PC-9 (cell line): Measurements from ENCODE around the gene SLC48A1. TPM values are rescaled to one million over a fixed set of nuclear protein-coding genes. Genes with fewer than 3 reads are reported as not detected.
A peak's percentile ranks its signal among the peaks of the same experiment; 100 is the strongest.

Experiments used
- BruUV-seq: library from RNA; stranded (reverse); fragments of 400-500 nt; replicated peaks from 2 replicates; lab custom pipeline; 2021; lab: Mats Ljungman, UMichigan
- CTCF ChIA-PET: fragments of 300-600 bp; sonication (Branson Sonifier 250); formaldehyde crosslinking; loops from one replicate; lab custom pipeline; 2022; ENCODE audit warnings: antibody characterized with exemption; lab: Charles Lee
- POLR2A ChIA-PET: fragments of 300-600 bp; sonication (Branson Sonifier 250); formaldehyde crosslinking; loops from one replicate; lab custom pipeline; 2022; ENCODE audit warnings: antibody characterized with exemption; ENCODE audit not compliant: unreplicated experiment; lab: Charles Lee
- DNase-seq, 2 experiments: peaks; one replicate each; pipeline versions ENCODE4 v3.0.0 to v3.0.0-alpha.2; 2015 to 2022; ENCODE audit warnings: mixed read lengths in 1 of 2
- H2AFZ ChIP-seq: fragments of 200-600 bp; sonication (generic); 2 replicates; pipeline ENCODE4 v1.8.1; 2017; ENCODE audit warnings: antibody characterized with exemption
- H3F3A ChIP-seq: fragments of 200-600 bp; sonication (generic); 2 replicates; pipeline ENCODE4 v1.8.1; 2017; ENCODE audit warnings: antibody characterized with exemption, mild to moderate bottlenecking, low read depth; ENCODE audit not compliant: insufficient read depth
- H3K27ac ChIP-seq: fragments of 200-600 bp; sonication (generic); 2 replicates; pipeline ENCODE4 v1.6.1; 2016; ENCODE audit warnings: mixed run types
- H3K27me3 ChIP-seq: fragments of 200-600 bp; sonication (generic); 2 replicates; pipeline ENCODE4 v1.6.1; 2016; ENCODE audit warnings: low read depth, mixed run types; ENCODE audit not compliant: insufficient read depth
- H3K36me3 ChIP-seq: fragments of 200-600 bp; sonication (generic); 2 replicates; pipeline ENCODE4 v1.6.1; 2016; ENCODE audit warnings: low read depth, mixed run types
- H3K4me1 ChIP-seq: fragments of 200-600 bp; sonication (generic); replicated peaks from 2 replicates; pipeline ENCODE4 v1.6.1; 2016; ENCODE audit warnings: mixed run types; ENCODE audit not compliant: insufficient read depth
- H3K4me2 ChIP-seq: fragments of 200-600 bp; sonication (generic); 2 replicates; pipeline ENCODE4 v1.6.1; 2017; ENCODE audit warnings: mixed run types
- H3K4me3 ChIP-seq: fragments of 200-600 bp; sonication (generic); 2 replicates; pipeline ENCODE4 v1.6.1; 2016; ENCODE audit warnings: mixed run types
- H3K79me2 ChIP-seq: fragments of 200-600 bp; sonication (generic); 2 replicates; pipeline ENCODE4 v1.6.1; 2017; ENCODE audit warnings: low read depth, mixed run types
- H3K9me2 ChIP-seq: fragments of 200-600 bp; sonication (generic); 2 replicates; pipeline ENCODE4 v1.8.1; 2017; ENCODE audit warnings: mild to moderate bottlenecking; ENCODE audit not compliant: insufficient read depth
- H3K9me3 ChIP-seq: fragments of 200-600 bp; sonication (generic); 2 replicates; pipeline ENCODE4 v1.8.1; 2016; ENCODE audit warnings: low read depth; ENCODE audit not compliant: insufficient read depth
- H4K20me1 ChIP-seq: fragments of 200-600 bp; sonication (generic); 2 replicates; pipeline ENCODE4 v1.8.1; 2017; ENCODE audit not compliant: insufficient read depth
- CTCF ChIP-seq: fragments of 200-600 bp; sonication (generic); conservative IDR thresholded peaks from 2 replicates; pipeline ENCODE4 v1.6.1; 2017; ENCODE audit warnings: mixed run types, antibody characterized with exemption, mild to moderate bottlenecking, moderate library complexity
- EZH2 ChIP-seq: fragments of 200-600 bp; sonication (generic); IDR thresholded peaks from 2 replicates; pipeline ENCODE4 v1.8.0; 2017; ENCODE audit warnings: antibody characterized with exemption, low read depth
- intact Hi-C: fragments of 100-400 bp; cut with micrococcal nuclease; formaldehyde crosslinking; loops from one replicate; pipeline ENCODE4 v1.10.0; 2022; ENCODE audit not compliant: unreplicated experiment
- total RNA-seq: library from RNA; stranded (reverse); gene quantifications from 2 replicates; pipeline ENCODE4 v1.2.3, GENCODE V29; 2021

The SLC48A1 gene
- total RNA-seq, 1 experiment from 2014 or later = 108 TPM

DNA sequence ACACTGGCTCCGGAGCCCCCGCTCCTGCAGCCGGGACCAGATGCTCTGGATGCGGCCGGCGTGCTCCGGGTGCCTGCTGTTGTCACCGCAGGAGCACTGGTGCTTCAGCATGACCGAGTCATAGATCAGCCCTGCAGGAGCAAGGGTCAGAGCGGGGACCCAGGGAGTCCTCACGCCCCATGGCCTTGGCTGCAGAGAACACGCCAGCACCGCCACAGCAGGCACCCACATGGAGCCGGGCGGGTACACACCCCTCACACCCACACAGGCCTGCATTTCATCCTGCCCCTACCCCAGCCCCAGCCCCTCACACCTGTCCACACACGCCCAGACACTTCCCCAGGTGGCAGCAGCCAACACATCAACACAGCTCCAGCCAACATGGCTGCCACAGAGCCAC, 18.8 kb downstream of the SLC48A1 start:
- no peak for DNase-seq
- CTCF ChIA-PET = interaction anchor here (1.5 kb wide), 1 partner anchor 47 kb away, joined by 4 read pairs; no protein-coding TSS in a partner anchor
- H3K27ac ChIP-seq = no peak overlapping the region

GRCh38 chr12:47793015-47793681, 20.1 kb downstream of the SLC48A1 start:
- Histone ChIP-seq H3K9me2 (no peaks in the 10 kb centered on the region), H3F3A (no peaks in the 10 kb centered on the region), H3K4me2 (no peak overlapping the region), H3K4me1 (no peaks in the 10 kb centered on the region), H3K36me3 (peaks cover 4% of the 10 kb centered on the region; the same call in 1 of the 2 replicates), H3K27me3 (no peaks in the 10 kb centered on the region), H3K9me3 (no peaks in the 10 kb centered on the region), H2AFZ (no peak overlapping the region), H3K27ac (no peak overlapping the region), H3K79me2 (no peaks in the 10 kb centered on the region), H4K20me1 (no peaks in the 10 kb centered on the region), H3K4me3 (no peak overlapping the region)
- no TSS peak for BruUV-seq
- DNase-seq = peak in 1 of 2 experiments; percentile 30
- no peak for TF ChIP-seq CTCF
- TF ChIP-seq EZH2 = no peak
- POLR2A ChIA-PET = no interaction called here
- CTCF ChIA-PET = interaction anchor here (0.6 to 1.5 kb wide), 2 partner anchors 24 to 45 kb away, joined by 3 to 4 read pairs; no protein-coding TSS in a partner anchor
- intact Hi-C loops = no loop called here

More for the DNA sequence above, 18.8 kb downstream of the SLC48A1 start:
- POLR2A ChIA-PET = no interaction called here
- Histone ChIP-seq H3K4me1 (no peaks in the 10 kb centered on the region), H3F3A (no peaks in the 10 kb centered on the region), H3K9me3 (no peaks in the 10 kb centered on the region), H3K9me2 (no peaks in the 10 kb centered on the region), H3K4me3 (no peak overlapping the region), H3K27me3 (no peaks in the 10 kb centered on the region), H3K4me2 (no peak overlapping the region), H3K79me2 (no peaks in the 10 kb centered on the region), H2AFZ (no peak overlapping the region), H3K36me3 (peaks cover 4% of the 10 kb centered on the region; the same call in 1 of the 2 replicates), H4K20me1 (no peaks in the 10 kb centered on the region)
- BruUV-seq = no TSS peak
- intact Hi-C loops = no loop called here
- TF ChIP-seq CTCF (no peak), EZH2 (no peak)

DNA sequence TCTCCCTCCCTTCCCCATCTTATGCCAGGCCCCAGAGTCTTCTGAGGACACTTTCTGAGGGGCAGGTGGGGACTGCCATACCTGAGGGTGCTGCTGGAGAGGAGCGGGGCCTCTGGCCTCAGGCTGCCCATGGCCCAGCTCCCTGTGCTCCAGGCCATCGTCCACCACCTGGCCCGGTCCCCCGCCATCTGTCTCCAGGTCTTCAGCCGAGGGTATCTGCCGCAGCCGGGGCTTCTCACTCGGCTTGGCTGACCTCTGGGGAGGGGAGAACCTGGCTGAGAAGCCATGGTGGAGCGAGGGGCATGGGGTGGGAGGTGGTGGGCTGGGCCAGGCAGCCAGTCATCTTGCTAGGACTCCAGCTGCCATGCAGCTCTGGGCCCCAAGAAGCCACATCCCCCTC, 21.6 kb downstream of the SLC48A1 start:
- no peaks in the 10 kb centered on the region; the same call in 1 of the 2 replicates for H4K20me1 ChIP-seq
- intact Hi-C loops = no loop called here
- BruUV-seq = no TSS peak
- H3K27ac ChIP-seq = no peak overlapping the region
- no peaks in the 10 kb centered on the region for H3F3A ChIP-seq
- no peaks in the 10 kb centered on the region for H3K27me3 ChIP-seq
- DNase-seq = no peak
- H3K4me1 ChIP-seq = no peaks in the 10 kb centered on the region
- 0 out of 2 replicates have a peak, but pooled peaks cover 4% of the 10 kb centered on the region for H3K36me3 ChIP-seq
- H2AFZ ChIP-seq = no peak overlapping the region
- no peak overlapping the region for H3K4me3 ChIP-seq
- H3K4me2 ChIP-seq = no peak overlapping the region
- no peak for TF ChIP-seq EZH2
- no peak for TF ChIP-seq CTCF
- H3K9me2 ChIP-seq = no peaks in the 10 kb centered on the region
- H3K9me3 ChIP-seq = no peaks in the 10 kb centered on the region
- ChIA-PET POLR2A (no interaction called here), CTCF (no interaction called here)
- H3K79me2 ChIP-seq = no peaks in the 10 kb centered on the region
